AG08395 (cell line): Measurements from ENCODE around the gene FGF22.

Experiments used
- DNase-seq: peaks from one replicate; pipeline ENCODE4 v3.0.0; 2012; ENCODE audit warnings: mixed read lengths, low spot score

FGF22 gene

DNA sequence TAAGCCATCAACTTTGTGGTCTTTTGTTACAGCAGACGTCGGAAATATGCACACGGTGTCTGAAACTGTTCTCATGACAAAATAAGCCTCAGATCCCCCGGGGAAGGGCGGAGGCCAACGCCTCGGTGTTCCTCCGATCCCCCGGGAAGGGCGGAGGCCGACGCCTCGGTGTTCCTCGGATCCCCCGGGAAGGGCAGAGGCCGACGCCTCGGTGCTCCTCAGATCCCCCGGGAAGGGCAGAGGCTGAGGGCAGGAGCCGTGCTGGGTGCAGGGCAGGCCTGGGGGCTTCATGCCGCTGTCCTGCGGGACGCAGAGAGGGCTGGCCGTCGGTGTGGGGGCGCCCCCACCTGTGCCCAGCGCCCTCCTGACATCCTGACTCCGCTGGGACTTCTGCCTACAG lies 4.7 kb downstream of the FGF22 start:
- no peak for DNase-seq

DNA sequence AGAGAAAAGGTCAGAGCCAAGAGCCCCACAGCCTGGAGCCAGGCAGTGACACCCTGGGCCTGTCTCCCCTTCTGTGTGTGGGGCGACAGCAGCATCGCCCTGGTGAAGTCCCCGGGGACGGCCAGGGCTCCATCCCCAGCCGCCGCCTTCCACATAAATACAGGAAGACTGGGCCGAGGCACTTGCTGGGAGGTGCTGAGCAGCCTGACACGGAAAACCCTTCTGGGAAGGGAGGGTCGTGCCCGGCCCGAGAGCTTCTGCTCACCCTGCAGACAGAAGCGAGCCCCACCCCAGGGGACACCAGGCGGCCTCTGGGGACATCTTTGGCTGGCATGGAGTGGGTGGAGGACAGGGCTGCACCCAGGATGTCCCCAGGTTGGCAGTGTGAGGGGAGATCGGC lies 5.1 kb downstream of the FGF22 start:
- DNase-seq, result no peak

DNA sequence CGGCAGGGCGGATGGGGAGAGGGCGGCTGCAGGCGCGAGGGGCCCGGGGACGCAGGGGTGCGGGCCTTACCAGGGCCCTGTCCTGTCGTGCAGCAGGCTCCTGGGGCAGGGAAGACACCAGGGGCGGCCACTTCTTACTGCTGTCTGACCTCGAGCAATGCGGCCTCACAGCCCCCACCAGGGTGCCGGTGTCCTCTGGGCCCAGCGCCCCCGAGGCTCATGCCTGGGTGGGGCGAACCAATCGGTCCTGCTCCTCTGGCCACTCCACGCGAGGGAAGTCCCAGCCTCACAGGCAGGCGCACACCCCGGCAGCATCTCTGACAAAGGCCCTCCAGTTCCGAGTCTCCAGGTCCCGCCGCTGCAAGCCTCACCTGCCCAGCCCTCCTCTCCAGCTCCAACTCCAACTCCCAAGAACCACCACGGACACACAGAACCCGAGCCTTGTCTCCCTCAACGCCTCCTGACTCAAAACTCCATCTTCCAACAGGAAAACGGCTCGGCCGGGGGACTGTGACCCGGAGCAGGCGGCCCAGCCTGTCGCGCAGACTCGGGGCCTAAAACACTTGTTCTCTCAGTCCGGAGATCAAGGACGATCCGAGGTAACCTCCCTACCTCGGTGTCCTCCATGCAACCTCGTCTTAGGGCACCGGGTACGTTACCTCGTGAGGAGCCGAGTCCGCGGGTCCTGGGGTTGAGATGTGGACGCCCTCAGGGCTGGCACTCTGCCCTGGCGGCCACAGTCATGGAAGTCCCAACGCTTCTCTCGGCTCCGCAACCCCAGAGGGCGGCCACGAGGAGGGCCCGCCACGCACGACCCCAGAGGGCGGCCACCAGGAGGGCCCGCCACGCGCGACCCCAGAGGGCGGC lies 6.5 kb downstream of the FGF22 start:
- DNase-seq, result no peak

DNA sequence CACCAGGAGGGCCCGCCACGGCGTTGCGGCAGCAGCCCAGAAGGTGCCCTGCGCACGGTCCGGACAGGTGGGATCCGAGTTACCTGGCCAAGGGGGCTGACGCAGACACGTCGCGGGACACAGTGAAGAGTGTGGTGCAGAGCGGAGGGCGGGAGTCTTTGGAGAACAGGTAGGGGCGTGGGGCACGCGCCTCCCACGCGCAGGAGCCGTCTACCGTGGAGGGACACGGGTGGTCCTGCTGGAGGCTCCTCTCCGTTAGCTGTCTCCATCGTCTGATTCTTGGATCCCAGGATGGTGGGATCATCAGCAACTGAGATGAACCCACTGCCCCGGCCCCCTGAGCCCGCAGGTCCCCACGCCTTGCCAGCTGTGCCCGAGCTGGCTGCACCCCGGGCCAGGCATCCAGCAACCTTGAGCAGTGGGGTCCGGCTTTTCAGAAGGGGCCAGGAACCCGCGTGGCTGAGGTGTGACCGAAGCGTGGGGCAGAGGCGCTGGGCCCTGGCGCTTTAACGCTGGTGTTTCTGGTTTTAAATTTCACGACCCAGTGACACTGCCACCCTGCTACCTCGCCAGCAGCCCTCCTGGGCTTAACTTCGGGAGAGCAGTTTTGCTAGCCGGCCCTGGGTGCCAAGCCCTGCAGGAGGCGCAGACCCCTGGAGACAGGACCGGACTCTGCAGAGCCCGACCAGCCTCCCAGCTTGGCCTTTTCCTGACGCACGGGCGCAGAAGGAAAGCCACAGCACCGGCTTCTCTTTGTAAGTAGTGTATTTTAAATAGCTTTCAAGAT lies 7.3 kb downstream of the FGF22 start:
- DNase-seq, result no peak

DNA sequence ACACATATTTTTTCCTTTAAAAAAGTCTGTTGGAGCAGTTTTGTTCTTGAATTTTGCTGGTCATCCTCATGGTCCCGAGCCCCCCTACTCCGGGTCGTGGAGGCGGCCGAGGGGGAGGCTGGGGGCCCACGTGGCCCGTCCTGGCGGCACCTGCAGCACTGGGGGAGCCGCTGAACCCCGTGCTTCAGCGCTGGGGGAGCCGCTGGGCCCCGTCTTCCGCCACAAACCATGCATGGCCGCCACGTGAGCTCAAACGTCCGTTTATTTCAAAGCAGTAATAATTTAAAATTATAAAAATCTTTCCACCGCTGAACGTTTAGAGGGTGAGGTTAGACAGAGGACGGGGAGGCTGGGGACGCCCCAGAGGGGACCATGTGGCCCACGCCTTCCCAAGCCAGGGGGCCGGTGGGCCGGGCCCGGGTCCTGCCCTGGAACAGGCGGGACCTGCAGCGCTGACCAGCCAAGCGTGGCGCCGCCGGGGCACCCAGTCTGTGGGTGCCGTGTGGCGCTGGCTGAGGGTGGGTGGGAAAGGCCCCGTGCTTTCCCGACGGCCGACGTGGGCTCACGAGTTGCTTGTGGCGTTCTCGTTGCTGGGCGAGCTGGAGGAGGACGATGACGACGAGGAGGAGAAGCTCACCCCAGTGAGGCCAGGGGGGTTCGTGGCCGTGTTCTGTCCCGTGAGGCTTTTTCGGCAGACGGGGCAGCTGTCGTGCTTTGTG lies 8.0 kb downstream of the FGF22 start:
- no peak for DNase-seq

DNA sequence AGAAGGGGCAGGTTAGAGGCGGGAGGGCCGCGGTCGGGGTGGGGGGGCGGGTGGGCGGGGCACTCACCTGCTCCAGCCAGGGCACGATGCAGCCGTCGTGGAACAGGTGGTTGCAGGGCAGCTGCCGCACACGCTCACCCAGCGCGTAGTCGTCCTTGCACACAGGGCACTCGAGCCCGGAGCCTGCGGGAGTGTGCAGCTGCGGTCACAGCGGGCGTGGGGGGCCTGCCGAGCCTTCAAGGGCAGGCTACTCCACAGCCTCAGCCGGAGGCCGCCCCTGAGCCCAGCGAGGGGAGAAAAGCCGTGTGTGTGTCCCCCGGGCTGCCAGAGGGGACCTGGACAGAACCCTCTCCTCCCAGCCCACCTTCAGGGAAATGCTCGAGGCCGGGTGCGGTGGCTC lies 8.6 kb downstream of the FGF22 start:
- DNase-seq, result no peak

DNA sequence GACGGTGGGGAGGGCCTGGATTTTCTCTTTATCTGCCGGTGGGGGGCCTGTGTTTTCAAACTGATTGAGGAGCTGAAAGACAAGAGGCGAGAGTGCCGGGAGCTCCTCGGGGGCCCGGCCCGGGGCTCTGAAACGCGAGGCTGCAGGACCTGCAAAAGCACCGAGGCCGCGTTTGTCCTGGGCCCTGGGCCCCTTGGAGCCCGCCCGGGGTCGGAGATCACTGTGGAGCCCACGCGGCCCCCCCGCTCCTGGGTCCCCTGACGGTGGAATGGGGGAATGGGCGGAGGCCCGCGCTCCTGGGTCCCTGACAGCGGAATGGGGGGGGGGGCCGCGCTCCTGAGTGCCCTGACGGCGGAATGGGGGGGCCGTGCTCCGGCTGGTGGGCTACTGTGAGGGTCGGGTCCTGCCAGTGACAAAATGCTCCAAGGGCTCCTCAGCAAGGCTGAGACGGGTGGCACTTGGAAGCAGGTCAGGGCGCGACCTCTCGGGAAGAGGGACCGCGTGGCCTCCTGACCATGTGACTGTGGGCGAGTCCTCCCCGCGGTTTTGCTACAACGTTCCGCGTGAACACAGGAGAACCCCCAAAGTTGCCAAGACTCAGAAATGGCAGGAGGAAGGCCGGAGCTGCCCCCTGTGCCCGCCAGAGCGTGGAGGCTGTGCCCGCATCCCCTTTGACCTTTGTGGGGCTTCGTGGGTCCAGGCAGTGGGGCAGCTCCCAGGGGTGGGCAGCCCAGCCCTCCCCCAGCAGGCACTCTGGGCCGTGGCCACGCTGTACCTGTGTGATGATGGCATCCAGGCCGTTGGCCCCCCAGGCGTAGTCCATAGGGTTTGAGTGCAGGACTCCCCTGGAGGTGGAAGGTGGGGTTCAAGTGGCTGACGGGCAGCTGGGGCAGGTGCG lies 9.5 kb downstream of the FGF22 start:
- DNase-seq, result no peak

DNA sequence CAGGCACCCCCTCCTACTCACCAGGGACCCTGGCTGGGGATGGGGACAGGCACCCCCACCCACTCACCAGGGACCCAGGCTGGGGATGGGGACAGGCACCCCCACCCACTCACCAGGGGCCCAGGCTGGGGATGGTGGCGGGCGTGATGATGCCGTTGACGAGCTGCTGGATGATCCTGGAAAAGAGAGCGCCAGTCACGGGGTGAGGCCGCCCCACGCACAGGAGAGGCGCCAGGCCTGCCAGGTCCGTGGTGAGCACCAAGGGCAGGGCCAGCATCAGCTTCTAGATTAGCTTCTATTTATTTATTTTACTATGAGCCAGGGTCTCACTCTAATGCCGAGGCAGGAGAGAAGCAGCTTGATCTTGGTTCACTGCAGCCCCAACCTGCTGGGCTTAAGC lies 10.4 kb downstream of the FGF22 start:
- no peak for DNase-seq

DNA sequence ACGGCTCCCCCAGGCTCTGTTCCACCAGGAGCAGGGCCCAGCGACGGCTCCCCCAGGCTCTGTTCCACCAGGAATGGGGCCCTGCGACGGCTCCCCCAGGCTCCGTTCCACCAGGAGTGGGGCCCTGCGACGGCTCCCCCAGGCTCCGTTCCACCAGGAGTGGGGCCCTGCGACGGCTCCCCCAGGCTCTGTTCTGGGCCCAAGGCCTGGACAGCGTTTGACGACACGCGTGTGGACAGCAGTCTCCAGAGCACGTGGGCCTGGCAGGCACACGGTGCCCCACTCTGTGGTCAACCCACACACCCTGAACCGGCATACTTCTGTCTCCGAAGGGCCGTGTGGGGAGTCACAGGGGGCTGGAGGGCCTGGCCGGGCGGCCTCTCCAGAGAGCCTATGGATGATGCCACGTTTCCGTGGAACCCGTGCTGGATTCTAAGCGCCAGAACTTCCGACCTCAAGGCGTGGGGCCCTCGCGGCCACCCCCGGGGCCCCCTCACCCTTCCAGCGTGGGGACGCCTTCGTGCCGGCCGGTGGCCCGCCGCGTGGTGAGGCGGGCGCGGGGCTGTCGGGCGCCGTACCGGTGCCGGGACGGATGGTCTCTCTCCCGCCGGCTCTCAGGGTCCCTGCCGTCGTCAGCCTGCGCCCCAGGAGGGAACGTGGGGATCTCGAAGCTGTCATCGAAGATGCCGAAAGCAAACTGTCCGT lies 11.6 kb downstream of the FGF22 start:
- DNase-seq, result no peak

DNA sequence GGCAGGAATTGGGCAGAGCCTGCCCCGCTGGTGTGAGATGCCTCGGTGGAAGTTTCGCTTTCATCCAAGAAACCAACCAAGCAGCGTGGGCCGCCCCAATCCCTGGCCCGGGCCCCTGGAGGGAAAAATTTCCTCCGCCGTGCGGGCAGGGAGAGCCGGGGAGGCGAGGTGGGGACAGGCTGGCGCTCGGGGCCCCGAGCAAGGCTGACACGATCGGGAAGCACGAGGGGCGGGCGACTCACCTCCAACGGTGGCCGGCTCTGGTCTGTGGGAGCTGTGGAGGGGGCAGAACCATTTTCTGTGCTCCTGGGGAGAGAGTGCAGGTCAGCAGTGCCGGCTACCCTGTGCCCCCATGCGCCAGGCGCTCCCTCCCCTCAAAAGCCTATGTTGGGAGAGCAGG lies 12.3 kb downstream of the FGF22 start:
- DNase-seq, result no peak

DNA sequence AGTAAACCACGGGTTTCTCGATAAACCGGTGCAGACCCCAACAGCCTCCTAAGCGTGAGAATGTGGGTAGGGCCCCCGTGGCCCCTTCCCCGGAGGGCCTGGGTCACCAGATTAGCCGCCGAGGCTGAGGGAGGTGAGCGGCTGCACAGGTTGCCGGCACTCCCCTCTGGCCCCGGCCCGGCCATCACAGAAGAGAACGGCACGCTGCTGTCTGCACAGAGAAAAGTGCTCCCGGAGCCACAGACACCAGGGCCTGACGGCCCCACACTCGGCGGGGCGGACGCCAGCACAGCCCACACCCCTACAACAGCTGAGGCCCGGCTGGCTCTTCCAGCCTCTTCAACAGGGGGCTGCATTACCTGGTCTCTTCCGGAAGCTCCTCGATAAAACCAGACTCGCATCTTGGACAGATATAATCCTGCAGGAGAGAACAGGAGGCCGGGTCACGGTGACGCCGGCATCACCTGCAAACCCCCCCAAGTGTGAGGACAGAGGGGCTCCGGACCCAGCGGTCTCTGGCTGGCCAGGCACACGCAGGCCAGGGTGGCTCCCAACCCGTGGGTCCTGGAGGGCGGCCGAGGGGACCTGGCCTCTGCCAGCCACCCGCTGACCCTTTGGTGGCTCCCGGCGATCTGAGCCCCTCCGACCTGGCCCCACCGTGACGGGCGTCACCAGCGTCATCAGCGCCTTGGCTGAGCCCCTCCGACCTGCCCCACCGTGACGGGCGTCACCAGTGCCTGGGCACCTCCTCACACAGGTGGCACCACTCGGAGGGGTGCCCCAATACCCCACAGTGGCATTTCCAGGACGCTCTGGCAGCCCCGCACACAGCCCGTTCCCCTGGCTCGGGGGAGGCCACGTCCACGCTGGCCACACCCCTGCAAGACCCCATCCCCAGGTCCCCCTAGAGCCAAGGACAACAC lies 13.0 kb downstream of the FGF22 start:
- no peak for DNase-seq

DNA sequence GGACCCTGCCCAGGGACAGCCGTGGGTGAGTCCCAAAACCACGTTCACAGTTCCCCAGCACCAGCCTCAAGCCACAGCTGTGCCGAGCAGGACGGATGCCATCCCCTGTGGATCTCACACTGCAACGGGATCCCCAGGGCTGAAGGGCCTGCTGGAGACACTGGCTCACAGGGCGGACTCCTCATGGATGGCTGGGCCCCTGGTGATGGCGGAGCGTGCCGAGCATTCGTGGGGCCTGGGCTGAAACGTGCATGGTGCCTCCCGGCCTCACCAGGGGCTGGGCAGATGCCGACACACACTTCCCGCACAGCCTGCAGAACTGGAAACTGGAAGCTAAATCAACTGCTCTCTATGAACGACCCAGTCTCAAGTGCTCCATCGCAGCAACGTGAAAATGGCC lies 13.7 kb downstream of the FGF22 start:
- DNase-seq, result no peak

DNA sequence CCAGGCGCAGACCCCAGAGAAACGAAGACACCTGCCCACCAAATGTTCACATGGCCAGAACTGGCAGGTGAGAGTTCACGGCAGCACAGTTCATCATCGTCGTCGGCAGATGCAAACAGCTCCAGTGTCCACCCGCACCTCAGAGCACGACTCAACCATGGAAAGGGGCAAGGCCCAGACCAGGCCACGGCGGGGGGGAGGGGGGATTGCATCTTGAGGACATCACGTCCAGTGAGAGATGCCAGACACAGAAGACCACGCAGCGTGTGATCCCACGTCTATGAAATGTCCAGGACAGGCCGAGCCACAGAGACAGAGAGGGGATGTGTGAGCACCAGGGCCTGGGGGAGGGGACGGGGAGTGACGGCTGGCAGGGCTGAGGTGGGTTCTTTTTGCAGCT lies 16.0 kb downstream of the FGF22 start:
- DNase-seq, result no peak

DNA sequence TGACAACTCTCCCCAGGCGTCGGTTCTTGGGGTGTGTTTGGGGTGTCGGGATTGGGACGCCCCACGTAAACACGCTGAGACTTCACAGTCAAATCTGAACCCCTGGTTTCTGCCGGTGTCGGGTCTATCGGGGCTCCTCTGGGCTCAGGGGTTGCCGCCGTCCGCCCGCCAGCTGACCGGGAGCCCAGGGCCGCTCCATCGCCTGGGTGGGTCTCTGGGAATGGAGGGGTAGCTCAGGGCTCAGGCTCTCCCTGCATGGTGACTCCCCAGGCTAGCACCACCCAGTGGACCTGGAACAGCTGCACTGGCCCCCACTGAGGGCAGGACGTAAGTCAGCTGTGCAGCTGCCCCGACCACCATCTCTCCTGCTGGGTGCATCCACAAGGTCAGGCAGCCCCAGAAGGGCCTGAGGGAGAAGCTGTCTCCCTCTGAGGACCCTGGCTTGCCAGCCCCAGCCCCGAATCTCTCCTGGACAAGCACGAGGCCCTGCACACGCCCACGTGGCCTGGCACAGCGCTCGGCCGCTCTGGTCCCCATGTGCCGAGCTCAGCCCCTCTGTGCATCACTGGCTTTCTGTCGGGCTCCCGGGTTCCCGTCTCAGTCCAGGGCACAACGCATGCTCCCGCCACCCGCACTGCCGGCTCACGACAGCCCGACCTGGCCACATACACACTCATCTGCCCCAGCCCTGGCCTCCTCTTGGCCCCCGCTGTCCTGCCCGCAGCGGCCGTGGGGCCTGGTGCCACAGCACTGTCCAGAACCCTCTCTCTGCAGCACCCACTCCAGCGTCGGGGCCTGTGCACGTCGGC lies 17.3 kb downstream of the FGF22 start:
- no peak for DNase-seq

DNA sequence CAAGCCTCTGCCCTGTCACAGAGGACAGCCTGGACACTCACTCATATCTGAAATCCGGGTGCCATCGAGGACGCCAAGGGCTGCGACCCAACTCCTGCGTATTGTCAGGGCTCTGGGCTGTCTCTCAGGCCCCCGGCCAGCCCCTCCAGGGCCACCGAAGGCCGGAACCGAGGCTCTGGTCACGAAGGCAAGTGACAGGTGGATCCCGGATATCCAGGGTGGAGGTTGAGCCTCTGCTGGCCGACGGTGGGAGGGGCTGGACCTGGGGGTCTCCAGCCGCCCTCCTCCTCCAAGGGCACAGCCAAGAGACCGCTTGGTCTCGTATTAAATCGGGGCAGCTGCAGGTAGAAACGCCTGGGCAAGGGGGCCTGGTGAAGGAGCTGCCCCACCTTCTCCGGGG lies 17.9 kb downstream of the FGF22 start:
- DNase-seq, result no peak

DNA sequence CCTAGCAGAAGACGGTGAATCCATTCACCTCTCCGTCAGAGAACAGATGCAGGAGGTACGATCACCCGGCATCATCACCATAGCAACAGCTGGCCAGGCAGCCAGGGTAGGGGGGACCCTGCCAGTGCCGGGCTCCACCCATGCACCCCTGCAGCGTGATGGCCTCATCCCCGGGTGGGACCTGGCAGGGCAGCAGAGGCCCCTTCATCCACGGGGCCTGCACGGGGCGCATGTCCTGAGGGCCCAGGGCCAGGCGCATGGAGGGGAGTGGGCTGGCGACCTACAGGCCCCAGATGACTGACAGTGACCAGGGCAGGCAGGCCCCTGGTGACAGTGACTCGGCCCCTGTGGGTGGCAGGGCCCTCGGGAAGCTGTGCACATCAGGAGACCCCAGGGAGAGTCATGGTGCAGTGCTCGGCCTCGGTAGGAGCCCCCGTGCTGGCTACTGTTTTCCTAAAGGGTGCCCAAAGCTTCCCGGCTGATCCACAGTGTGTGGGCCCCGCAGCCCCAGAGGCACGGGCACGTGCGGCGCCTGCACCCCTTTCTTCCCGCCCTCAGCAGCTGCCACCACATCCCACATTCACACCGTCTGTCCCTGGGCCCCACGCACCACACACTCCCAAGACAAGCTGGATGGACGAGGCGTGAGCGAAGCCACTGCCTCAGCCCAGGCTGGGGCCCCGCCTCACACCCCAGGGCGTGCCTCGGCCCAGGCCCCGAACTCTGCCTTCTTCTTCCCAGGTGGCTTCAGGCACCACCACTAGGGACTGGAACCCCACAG lies 18.6 kb downstream of the FGF22 start:
- no peak for DNase-seq

DNA sequence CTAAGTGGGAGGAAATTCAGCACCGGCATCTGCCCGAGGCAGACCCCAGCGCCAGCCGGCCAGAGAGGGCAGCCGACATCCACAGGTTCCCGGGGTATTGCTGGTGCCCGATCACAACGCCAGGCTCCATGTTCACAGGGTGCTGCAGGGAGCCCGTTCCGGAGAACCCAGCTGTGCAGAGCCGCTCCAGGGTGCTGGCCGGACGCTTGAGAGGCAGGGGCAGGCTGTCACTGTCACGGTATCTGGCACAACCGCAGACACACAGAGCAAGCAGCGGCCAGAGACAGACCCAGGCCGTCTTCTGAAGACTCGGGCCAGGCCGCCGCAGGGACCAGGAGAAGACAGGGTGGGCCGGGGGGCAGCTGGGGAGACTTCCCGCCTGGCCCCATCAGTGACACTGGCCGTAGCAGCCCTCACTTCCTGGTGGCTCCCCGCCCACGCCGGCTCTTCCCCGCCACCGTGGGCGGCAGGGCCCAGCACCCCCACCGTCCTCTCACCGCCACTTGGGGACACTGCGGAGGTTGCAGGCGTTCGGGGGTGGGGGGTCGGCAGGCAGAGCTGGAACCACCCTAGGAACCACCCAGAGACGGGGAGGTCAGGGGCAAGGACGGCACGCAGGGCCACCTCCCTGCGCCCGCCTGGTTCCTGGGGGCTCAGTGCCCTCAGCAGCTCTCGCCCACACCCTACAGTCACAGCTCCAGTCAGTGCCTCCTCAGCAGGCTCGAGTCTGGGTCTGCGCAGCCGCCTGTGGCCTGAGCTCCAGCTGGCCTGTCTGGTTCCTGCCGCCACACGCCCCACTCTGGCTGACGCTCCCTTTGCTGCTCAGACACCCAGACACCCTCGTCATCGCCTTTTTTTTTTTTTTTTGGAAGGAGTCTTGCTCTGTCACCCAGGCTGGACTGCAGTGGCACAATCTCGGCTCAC lies 19.5 kb downstream of the FGF22 start:
- peak; percentile 62 for DNase-seq
